VCaP (cell line): ENCODE measurements around the gene CNTN4.
A peak's percentile ranks its signal among the peaks of the same experiment; 100 is the strongest.

Source experiments
- H3K27ac ChIP-seq: fragments of 450-650 bp; 2 replicates; pipeline ENCODE4 v1.5.1; 2017
- CTCF ChIP-seq: fragments of 450-650 bp; conservative IDR thresholded peaks from 2 replicates; pipeline ENCODE4 v1.5.1; 2017; ENCODE audit warnings: mild to moderate bottlenecking, moderate library complexity

CNTN4 gene

DNA sequence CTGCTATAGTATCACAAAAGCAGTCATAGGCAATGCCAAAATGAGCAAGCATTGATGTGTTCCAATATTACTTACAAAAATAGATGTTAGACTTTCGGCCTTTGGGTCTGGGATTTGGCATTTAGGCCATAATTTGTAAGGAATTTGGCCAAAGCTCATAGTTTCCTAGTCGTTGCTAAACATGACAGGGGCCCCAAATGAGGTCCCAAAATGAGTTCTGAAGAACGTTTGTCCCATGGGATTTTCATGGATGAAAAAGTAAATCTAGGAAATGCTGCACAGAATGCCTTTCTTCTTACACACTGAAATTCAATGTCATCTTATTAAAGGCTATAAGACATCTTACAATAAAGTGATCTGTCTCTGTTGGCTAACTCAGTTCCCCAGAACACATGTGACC is 456.0 kb downstream of the CNTN4 start:
- H3K27ac ChIP-seq, result no peak overlapping the region
- TF ChIP-seq CTCF, result no peak

DNA sequence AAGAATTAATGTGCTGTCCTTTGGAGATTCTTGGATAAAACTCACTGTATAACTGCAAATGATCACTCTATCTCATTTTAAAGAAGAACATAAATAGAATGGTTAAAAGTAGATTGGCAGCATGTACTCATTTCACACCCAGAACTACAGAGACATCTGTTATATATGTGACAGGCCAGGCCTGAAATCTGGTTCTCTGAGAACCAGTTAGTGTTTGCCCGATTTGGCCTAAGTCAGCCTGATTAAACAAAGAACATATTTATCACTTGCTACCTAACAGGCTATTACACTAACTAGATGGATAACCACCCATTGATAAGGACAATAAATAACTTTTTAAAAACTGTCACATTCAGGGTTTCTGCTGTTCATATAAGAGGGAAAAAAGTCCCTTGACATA is 460.1 kb downstream of the CNTN4 start:
- peak overlapping the region; percentile 2; the same call in 1 of the 2 replicates for H3K27ac ChIP-seq
- no peak for TF ChIP-seq CTCF

GRCh38 chr3:2567451-2567850 is 468.8 kb downstream of the CNTN4 start:
- TF ChIP-seq CTCF, result no peak
- peak overlapping the region; percentile 71 for H3K27ac ChIP-seq

DNA sequence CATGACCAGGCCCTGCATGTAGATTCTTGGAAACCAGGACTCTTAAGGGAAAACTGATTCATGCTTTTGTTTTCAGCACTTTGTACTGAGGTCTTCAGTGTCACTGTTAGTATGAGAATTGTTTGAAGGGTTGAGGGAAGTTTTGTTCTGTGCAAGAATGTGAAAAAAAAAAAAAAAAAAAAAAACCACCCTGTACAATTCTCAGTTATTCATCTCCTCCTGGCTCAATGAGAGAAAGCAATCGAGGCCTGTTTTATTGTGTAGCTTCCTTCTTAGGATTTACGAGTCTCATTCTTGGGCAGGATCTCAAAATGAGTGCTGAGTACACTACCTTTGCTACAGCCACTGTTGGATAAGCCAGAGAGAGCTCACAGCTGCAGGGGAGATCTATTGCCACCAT is 469.5 kb downstream of the CNTN4 start:
- H3K27ac ChIP-seq, result peak overlapping the region; percentile 71
- TF ChIP-seq CTCF, result no peak

DNA sequence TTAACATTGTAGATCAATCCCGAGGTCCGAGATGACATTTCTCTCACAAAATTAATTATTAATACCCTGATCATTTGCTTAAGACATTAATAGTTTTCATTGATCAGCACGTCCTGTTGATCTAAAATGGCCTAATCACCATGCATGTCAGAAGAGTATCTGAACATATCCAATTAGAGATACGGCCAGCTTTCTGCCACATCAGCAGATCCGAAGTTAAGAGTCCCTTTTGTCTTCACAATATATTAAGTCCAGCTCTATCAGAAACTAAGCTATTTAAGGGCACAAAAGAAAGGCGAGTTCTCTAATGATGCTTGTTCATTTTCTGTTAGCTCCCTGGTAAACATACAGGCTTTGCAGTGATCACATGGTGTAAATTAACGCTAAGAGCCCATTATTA is 470.3 kb downstream of the CNTN4 start:
- H3K27ac ChIP-seq, result peak overlapping the region; percentile 71
- TF ChIP-seq CTCF, result no peak

- no peak for TF ChIP-seq CTCF
- peak overlapping the region; percentile 68 for H3K27ac ChIP-seq
These were observed 478.9 kb downstream of the CNTN4 start for GRCh38 chr3:2577571-2577970.

- TF ChIP-seq CTCF, result no peak
These were observed 479.9 kb downstream of the CNTN4 start for GRCh38 chr3:2578560-2578959.

DNA sequence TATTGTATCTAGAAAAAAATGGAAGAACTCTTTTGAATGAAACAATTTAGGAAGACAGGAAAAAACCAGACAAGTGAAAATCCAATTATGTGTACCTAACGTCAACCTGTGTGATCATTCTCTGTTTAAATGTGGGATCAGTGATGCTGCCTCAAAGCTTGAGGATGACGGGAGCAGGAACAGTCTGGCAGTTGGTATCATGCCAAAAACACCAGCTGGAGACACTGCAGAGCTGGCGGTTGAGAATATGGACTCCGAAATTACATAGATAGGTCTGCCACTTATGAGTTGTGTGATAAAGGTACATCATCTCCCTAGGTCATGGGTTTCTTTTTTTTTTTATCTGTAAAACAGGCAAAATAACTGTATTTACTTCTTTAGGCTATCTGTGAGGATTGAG is 480.5 kb downstream of the CNTN4 start:
- peak overlapping the region; percentile 68 for H3K27ac ChIP-seq
- no peak for TF ChIP-seq CTCF

More at GRCh38 chr3:2578560-2578959, 479.9 kb downstream of the CNTN4 start:
- H3K27ac ChIP-seq, result peak overlapping the region; percentile 68
